VCaP (cell line): Measurements from ENCODE around the gene ANK2.

ENCODE experiments used
- H3K27ac ChIP-seq: fragments of 450-650 bp; 2 replicates; pipeline ENCODE4 v1.5.1; 2017
- TF ChIP-seq, protein P1 (sequence below): fragments of 450-650 bp; conservative IDR thresholded peaks from 2 replicates; pipeline ENCODE4 v1.5.1; 2017; ENCODE audit warnings: mild to moderate bottlenecking, moderate library complexity

Gene ANK2

DNA sequence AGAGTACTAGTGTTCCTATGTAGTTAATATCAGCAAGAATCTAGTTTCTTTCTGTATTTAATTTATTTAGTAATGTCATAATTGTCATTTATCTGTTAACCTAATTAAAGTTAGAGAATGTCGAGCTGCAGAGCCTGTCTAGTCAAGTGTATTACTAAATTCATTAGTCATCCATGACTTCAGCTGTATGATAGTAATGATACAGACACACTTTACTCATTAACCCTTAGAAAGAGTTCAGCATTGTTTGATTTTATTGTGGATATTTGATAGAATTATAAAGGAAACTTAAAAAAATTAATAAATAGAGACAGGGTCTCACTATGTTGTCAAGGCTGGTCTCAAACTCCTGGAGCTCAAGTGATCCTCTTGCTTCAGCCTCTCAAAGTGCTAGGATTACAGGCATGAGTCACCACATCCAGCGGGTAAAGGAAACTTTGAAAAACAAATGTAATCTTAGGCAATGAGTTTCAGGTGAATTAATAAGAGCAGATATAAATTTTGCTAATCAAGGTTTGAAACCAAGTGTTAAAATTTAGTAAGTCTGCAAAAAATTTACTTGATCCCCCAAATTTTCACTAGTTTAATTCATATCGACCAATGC is 110.6 kb downstream of the ANK2 start:
- no peak overlapping the region for H3K27ac ChIP-seq
- TF ChIP-seq, protein P1, sequence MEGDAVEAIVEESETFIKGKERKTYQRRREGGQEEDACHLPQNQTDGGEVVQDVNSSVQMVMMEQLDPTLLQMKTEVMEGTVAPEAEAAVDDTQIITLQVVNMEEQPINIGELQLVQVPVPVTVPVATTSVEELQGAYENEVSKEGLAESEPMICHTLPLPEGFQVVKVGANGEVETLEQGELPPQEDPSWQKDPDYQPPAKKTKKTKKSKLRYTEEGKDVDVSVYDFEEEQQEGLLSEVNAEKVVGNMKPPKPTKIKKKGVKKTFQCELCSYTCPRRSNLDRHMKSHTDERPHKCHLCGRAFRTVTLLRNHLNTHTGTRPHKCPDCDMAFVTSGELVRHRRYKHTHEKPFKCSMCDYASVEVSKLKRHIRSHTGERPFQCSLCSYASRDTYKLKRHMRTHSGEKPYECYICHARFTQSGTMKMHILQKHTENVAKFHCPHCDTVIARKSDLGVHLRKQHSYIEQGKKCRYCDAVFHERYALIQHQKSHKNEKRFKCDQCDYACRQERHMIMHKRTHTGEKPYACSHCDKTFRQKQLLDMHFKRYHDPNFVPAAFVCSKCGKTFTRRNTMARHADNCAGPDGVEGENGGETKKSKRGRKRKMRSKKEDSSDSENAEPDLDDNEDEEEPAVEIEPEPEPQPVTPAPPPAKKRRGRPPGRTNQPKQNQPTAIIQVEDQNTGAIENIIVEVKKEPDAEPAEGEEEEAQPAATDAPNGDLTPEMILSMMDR, result no peak

- H3K27ac ChIP-seq, result no peak overlapping the region
- TF ChIP-seq, protein P1, result no peak
These were observed 111.1 kb downstream of the ANK2 start for GRCh38 chr4:113160548-113160947.

DNA sequence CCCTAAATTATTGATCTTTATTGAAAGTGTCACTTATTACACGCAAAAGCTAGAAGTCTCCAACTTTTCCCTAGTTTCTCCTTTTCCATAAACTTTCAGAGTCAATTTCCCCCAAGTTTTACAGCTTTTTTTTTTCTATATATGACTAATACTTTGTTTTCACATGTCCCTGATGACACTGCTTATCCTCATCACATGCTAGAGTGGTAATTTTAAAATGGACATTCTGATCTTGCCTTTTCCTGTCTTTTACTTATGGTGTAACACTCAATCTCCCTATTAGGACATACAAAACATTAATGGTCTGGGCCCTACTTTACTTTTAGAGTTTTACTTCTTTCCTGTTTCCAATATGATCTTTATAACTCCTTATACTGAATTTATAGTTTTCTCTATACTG is 112.6 kb downstream of the ANK2 start:
- no peak overlapping the region for H3K27ac ChIP-seq
- TF ChIP-seq, protein P1, result no peak

DNA sequence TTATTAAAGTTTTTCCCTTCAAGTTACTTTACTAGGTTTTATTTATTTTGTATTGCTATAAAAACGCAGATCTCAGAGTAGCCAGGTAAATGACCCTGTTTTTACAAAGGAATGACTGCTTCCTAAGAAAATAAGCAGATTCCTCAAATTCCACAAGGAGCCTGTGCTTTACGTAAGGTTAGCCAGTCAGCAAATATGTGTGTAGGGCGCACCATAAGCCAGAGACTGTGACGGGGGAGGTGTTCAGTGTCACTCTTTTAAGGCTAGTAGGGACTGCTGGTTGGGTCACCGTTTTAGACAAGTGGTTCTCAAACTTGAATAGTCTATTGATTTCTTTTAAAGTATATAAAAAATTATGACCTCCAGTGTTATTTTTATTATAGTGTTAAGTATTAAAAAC is 119.9 kb downstream of the ANK2 start:
- no peak overlapping the region for H3K27ac ChIP-seq
- TF ChIP-seq, protein P1, result no peak

DNA sequence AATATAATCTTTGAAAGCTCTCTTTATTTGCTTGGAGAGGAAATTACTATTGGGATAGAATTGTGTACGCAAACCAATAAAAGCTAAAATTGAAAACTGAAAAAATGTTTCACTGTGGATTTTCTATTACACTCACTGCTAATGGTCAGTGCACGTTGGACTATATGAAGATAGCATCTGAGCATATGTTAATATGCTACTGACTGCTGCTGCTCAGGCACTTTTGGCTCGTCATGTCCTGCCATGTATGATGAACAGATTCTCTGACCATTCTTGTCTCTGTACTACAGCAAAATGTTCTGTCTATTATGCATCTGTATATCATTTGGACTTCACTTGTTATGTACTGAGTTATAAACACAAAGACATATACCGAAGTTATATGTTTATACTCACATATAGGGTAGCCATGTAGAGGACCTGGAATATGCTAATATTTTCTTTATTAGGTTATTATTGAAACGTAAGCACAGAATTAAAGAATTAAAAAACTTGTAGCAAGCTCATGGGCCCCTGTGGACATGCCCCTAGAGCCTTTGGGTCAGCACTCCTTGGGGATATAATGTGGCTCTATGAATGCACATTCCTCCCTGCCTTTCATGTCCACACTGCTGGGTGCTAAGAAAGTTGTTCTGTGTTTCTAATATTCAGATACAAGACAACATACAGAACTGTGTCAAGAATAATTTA is 120.8 kb downstream of the ANK2 start:
- TF ChIP-seq, protein P1, result no peak
- H3K27ac ChIP-seq, result no peak overlapping the region

GRCh38 chr4:113170805-113171468 is 121.5 kb downstream of the ANK2 start:
- H3K27ac ChIP-seq, result no peak overlapping the region
- TF ChIP-seq, protein P1, result no peak

- TF ChIP-seq, protein P1, result no peak
- no peak overlapping the region for H3K27ac ChIP-seq
These were observed 123.8 kb downstream of the ANK2 start for GRCh38 chr4:113173126-113173792.
